Activated CD8-positive, alpha-beta memory T cell treated with anti-CD3 and anti-CD28 coated beads for 36 hours (primary cell): ENCODE measurements around the gene DBX1. TPM values are rescaled to one million over a fixed set of nuclear protein-coding genes. Genes with fewer than 3 reads are reported as not detected.
"Not testable (repeated sequence)": the region's sequence is repeated elsewhere in the genome, so short reads cannot be mapped to it uniquely, and the experiment has no call there.

ENCODE experiments used
- CTCF ChIA-PET: fragments of 350-600 bp; sonication (Branson Sonifier 250); formaldehyde crosslinking; loops from one replicate; lab custom pipeline; 2021; ENCODE audit warnings: antibody characterized with exemption; lab: Charles Lee
- POLR2A ChIA-PET: fragments of 350-600 bp; sonication (Branson Sonifier 250); formaldehyde crosslinking; loops from one replicate; lab custom pipeline; 2021; ENCODE audit warnings: antibody characterized with exemption; lab: Charles Lee
- total RNA-seq, 2 experiments: library from RNA; stranded (reverse); gene quantifications; one replicate each; pipeline ENCODE4 v1.2.3, GENCODE V29; 2021

DBX1 gene, protein sequence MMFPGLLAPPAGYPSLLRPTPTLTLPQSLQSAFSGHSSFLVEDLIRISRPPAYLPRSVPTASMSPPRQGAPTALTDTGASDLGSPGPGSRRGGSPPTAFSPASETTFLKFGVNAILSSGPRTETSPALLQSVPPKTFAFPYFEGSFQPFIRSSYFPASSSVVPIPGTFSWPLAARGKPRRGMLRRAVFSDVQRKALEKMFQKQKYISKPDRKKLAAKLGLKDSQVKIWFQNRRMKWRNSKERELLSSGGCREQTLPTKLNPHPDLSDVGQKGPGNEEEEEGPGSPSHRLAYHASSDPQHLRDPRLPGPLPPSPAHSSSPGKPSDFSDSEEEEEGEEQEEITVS
- total RNA-seq = not detected

DNA sequence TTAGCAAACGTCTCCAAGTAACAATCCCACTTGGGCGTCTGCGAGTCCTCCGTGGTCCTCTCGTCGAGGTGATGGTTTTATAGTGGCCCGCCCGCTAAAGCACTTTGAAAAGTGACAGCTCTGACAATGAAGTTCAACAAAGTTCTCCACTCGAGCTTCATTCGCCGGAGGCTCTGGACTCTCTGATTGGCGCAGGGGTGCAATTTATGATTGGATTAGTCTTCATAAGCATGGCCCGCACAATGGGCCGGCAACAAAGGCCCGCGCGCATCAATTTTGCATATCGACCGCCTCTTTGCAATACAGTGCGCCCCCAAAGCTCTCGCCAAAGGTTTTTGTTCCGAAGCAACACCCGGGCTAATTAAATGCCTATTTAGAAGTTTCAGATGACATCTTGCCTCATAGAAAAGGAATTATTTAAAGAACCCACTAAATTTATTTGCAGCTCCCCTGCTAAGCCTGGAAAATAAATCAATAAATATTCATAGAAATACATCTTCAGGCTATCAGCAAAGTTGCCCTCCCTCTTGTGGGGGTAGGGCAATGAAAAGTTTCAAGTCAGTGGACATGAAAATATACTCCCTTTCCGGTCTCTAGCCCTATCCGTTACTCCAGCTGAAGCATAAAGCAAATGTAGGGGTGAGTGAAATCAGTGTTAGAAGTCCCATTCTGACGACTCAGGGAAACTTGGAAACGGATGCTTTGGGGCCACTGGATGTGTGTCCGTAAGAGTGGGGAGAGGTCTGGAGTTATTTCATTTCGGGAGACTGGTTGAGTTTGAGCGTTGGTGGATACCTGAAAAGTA, at the start of gene DBX1:
Gene DBX1 (minus strand): TSS at position 51 of the 805 bp plus-strand sequence. CDS start 151 bp downstream, outside the sequence.
- CTCF ChIA-PET = no interaction called here
- POLR2A ChIA-PET = no interaction called here

DNA sequence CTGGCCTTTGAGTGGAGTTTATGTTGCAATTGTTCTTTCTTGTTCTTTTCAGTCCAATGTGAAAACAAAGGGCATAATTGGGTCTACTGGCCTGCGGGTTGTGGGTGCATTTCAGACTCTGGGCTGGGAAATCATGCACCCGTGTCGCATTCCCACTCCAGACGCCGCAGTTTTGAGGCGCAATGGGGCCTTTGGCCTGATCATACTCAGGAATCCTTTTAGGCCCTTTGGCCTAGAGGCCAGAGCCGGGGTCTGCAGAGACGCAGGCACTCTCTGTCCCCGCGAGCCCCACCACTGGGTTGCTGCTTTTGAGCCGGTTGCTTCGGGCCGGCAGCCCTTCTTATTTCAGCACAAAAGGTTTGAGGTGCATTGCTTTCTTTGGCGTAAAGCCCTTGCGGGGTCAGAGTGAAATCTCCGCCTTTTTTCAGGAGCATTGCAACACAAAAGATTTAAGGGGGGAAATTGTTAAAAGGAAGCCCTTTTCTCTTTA, 48.4 kb upstream of the DBX1 start:
- ChIA-PET POLR2A (no interaction called here), CTCF (no interaction called here)

DNA sequence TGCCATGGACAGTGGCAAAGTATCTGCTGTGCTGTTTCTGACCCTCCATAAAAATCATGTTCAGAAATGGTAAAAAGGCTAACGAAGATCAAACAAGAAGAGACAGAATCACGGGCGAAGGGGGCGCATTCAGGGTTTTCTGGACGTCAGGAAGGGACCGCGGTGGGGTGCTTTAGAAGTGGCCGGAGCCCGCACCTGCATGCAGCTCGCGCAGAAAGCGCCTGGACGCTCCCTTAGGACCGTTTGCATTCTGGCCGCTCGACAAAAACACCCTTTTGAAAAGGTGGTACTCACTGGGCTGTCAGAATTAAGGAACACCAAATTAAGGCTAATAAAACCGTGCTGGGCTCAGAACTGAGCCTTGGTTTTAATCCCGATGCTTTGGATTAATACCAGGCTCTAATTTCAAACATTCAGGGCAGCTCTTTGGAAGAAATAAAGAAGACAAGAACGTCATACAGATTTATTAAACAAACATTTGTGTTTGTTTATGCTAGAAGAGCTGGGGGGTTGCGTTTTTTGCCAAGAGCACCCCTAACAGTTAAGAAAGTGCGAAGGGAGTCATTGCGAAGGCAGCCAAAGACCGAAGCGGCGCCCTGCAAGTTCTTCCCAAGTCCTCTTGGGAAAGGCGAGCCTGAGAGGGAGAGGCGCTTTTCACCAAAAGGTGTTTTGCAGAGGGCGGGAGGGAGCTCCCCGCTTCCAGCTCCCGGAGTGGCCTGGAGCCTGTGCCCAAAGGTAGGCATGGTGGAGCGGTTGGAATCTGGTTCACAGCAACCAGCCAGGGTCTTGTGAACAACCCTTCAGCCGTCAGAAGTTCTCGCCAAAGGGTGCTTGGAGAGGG, 47.7 kb upstream of the DBX1 start:
- ChIA-PET POLR2A (no interaction called here), CTCF (no interaction called here)

GRCh38 chr11:20205807-20206206, 45.5 kb upstream of the DBX1 start:
- CTCF ChIA-PET = no interaction called here

DNA sequence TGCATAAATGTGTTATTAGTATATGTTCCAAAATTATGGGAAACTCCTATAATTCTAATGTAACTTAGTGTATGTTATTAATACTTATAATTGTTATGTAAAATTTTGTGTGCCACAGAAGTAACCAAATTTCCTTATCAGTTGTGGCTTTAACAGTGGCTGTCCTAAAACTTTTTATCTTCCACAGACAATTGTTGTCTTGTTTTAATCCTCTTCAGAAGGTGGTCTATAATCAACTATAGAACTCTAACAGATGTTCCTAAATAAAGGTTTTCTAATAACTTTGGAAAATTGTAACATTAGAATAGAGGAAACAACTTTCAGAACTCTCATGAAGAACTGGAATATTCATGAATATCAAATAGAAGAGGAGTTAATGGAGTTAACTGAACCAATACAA, 44.4 kb upstream of the DBX1 start:
- CTCF ChIA-PET = no interaction called here
- POLR2A ChIA-PET = no interaction called here

More at GRCh38 chr11:20205807-20206206, 45.5 kb upstream of the DBX1 start:
- POLR2A ChIA-PET = no interaction called here

DNA sequence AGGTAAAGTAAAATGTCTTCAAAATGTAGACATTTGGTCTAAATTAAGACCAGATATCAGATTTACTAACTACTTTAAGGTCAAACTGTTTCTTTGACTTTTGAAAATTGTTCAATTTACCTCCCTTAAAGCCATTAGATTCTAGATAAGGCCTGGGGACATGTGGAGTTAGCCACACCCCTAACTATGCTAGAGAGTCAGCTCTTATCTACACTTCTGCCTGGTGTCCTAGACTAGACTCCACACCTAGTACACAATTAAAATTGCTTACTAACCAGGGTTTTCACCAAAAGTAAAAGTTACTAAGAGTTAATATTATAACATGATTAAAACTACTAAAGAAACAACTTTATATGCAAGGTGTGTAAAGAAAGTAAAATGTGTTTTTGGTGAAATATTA, 43.6 kb upstream of the DBX1 start:
- ChIA-PET POLR2A (no interaction called here), CTCF (no interaction called here)

- ChIA-PET CTCF (no interaction called here), POLR2A (no interaction called here)
Measured at GRCh38 chr11:20201231-20201630, 41.0 kb upstream of the DBX1 start.

GRCh38 chr11:20200331-20200955, 40.2 kb upstream of the DBX1 start:
- CTCF ChIA-PET, POLR2A ChIA-PET: not testable (repeated sequence)

- ChIA-PET POLR2A (no interaction called here), CTCF (no interaction called here)
Measured at GRCh38 chr11:20197881-20198280, 37.6 kb upstream of the DBX1 start.

DNA sequence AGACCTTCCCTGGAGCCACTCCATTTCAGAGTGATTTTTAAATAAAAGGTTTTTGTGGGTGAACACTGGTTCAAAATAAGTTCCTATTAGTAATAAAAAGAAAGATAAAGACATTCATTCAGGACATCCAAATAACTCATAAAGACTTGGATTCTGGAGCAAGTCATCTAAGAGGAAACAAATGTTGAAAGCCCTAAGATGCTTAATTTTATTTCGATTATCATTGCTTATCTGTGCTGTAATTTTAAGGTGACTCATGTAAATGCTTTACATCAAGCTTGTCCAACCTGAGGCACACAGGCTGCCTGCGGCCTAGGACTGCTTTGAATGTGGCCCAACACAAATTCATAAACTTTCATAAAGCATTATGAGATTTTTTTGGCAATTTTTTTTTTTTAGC, 34.2 kb upstream of the DBX1 start:
- ChIA-PET CTCF (no interaction called here), POLR2A (no interaction called here)

GRCh38 chr11:20193307-20193706, 33.0 kb upstream of the DBX1 start:
- POLR2A ChIA-PET = no interaction called here
- CTCF ChIA-PET = no interaction called here

DNA sequence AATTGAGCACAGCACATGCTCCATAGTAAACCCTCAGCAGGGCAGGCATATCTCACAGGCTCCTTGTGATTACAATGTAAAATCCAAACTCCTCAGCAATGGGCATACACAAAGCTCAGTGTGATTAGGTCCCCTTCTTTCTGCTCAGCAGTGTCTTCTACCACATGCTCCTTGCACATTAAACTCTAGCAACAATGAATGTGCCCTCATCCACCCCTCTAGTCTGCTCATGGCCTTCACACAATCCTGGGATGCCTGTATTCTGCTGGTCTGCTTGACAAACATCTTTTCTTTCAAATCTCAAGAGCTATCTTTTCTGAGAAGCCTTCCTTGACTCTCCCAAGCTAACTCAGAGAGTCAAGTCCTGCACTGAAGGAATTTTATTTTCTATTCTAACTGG, 32.4 kb upstream of the DBX1 start:
- CTCF ChIA-PET = no interaction called here

DNA sequence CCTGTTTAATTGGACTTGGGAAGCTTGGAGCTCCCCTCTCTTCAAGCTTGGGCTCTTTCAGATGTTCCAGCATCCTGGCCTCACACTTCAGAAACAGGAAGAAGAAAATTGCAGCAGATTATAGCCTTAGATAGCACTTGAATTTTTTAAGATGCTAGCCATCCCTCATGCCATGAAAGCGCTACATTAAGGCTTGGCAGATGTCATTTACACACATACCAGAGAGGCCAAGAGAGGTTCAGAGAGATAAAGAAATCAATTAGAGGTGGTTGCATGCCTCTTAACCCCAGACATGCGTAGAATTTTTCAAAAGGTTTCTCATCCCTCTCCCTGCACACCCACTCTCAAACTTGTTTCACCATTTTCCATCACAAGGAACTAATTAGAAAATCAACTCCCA, 31.9 kb upstream of the DBX1 start:
- POLR2A ChIA-PET = no interaction called here

More for the DNA sequence above, 32.4 kb upstream of the DBX1 start:
- POLR2A ChIA-PET = no interaction called here

GRCh38 chr11:20178976-20179375, 18.7 kb upstream of the DBX1 start:
- CTCF ChIA-PET = no interaction called here
- POLR2A ChIA-PET = no interaction called here

More for the DNA sequence above, 31.9 kb upstream of the DBX1 start:
- CTCF ChIA-PET = no interaction called here

- CTCF ChIA-PET = interaction anchor here (1.0 kb wide), 1 partner anchor 177 kb away, joined by 3 read pairs; no protein-coding TSS in a partner anchor
- POLR2A ChIA-PET = no interaction called here
Measured at GRCh38 chr11:20177136-20177535, 16.9 kb upstream of the DBX1 start.

- POLR2A ChIA-PET = no interaction called here
- CTCF ChIA-PET = no interaction called here
Measured at GRCh38 chr11:20172721-20173447, 12.6 kb upstream of the DBX1 start.

DNA sequence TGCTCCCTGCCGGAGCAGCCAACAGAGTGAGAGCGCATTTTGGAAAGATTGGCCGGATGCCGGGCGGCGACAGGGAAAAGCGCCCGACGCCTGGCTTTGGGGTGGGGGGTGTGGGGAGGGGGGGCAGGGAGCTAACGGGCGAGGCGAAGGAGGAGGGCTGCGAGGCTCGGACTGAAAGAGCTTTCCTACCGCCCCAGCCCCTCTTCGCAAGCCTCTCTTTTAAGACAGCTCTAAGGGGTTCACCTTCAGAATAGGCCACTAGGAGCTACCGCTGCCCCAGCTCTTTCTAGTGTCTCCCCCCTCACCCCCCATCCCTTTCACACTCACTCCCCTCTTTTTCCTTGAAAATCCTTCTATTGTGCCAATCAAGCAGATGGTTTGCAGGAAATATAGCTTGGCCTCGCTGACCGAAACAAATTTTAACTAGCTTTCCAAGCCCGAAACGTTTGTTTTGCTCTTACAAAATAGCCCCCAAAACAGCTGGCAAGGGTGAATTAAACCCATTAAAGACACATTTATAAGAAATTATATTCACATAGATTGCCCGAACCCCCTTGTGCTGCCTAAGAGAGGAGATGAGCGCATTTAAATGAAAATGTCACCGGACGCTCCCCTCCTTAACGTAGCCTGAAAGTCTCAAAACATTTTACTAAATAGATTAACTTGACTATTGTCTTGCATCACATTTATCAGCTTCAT, 3.7 kb upstream of the DBX1 start:
- POLR2A ChIA-PET = no interaction called here
- CTCF ChIA-PET = interaction anchor here (0.6 kb wide), 1 partner anchor 426 kb away, joined by 3 read pairs; no protein-coding TSS in a partner anchor
